A673 (cell line): Measurements from ENCODE around the gene TMEM183A.
"Not testable (repeated sequence)": the region's sequence is repeated elsewhere in the genome, so short reads cannot be mapped to it uniquely, and the experiment has no call there.

Source experiments
- CTCF ChIP-seq: fragments of 300-800, 200-600 bp; sonication (generic); conservative IDR thresholded peaks from 2 replicates; pipeline ENCODE4 v1.5.1; 2017; ENCODE audit warnings: low read depth, mild to moderate bottlenecking, antibody characterized with exemption, low read length, moderate library complexity, mixed read lengths
- EZH2 ChIP-seq: fragments of 200-600 bp; sonication (generic); IDR thresholded peaks from 2 replicates; pipeline ENCODE4 v1.6.1; 2017; ENCODE audit warnings: borderline replicate concordance, low read depth, mild to moderate bottlenecking, mixed read lengths, antibody characterized with exemption, low read length; ENCODE audit not compliant: poor library complexity, severe bottlenecking

- TF ChIP-seq CTCF, EZH2: not testable (repeated sequence)
Measured at GRCh38 chr1:203005395-203006142, 1.6 kb upstream of the TMEM183A start.
